DOHH2 (cell line): Measurements from ENCODE around the gene CDC42EP3.

Experiments used
- H3F3A ChIP-seq: fragments of 200-600 bp; sonication (generic), shearing (Covaris generic); 2 replicates; pipeline ENCODE4 v1.6.0; 2016; ENCODE audit warnings: antibody characterized with exemption, mild to moderate bottlenecking; ENCODE audit not compliant: control insufficient read depth, insufficient read depth
- H3K27ac ChIP-seq: fragments of 200-600 bp; sonication (generic); 2 replicates; pipeline ENCODE4 v1.5.1; 2014; ENCODE audit warnings: low read depth, mild to moderate bottlenecking, low read length, moderate library complexity
- H3K27me3 ChIP-seq: fragments of 200-600 bp; sonication (generic); 2 replicates; pipeline ENCODE4 v1.6.1; 2014; ENCODE audit warnings: mild to moderate bottlenecking, low read length, mixed read lengths; ENCODE audit not compliant: control insufficient read depth
- H3K36me3 ChIP-seq: fragments of 200-600 bp; sonication (generic); 2 replicates; pipeline ENCODE4 v1.6.1; 2014; ENCODE audit warnings: mild to moderate bottlenecking, low read length, moderate library complexity, mixed read lengths; ENCODE audit not compliant: control insufficient read depth
- H3K4me1 ChIP-seq: fragments of 200-600 bp; sonication (generic); 2 replicates; pipeline ENCODE4 v1.6.1; 2014; ENCODE audit warnings: mild to moderate bottlenecking, low read length, mixed read lengths; ENCODE audit not compliant: control insufficient read depth
- H3K4me2 ChIP-seq: fragments of 200-600 bp; sonication (generic); 2 replicates; pipeline ENCODE4 v1.6.0; 2014; ENCODE audit warnings: mild to moderate bottlenecking, low read length, moderate library complexity
- H3K4me3 ChIP-seq: fragments of 200-600 bp; sonication (generic); 2 replicates; pipeline ENCODE4 v1.5.1; 2014; ENCODE audit warnings: mild to moderate bottlenecking, low read length, mixed read lengths
- H3K79me2 ChIP-seq: fragments of 200-600 bp; sonication (generic); 2 replicates; pipeline ENCODE4 v1.6.1; 2014; ENCODE audit warnings: mild to moderate bottlenecking, low read length, mixed read lengths; ENCODE audit not compliant: control insufficient read depth
- H3K9me2 ChIP-seq: fragments of 200-600 bp; sonication (generic); replicated peaks from 2 replicates; pipeline ENCODE4 v1.6.1; 2014; ENCODE audit warnings: mild to moderate bottlenecking, low read length, mixed read lengths; ENCODE audit not compliant: control insufficient read depth
- H3K9me3 ChIP-seq: fragments of 200-600 bp; sonication (generic); 2 replicates; pipeline ENCODE4 v1.6.1; 2014; ENCODE audit warnings: antibody characterized with exemption, low read length, mixed read lengths; ENCODE audit not compliant: control insufficient read depth, insufficient read depth
- H4K20me1 ChIP-seq: fragments of 200-600 bp; sonication (generic); 2 replicates; pipeline ENCODE4 v1.6.0; 2014; ENCODE audit warnings: low read depth, mild to moderate bottlenecking, antibody characterized with exemption, low read length, moderate library complexity; ENCODE audit not compliant: control insufficient read depth, insufficient read depth
- CTCF ChIP-seq: fragments of 200-600 bp; sonication (generic); IDR thresholded peaks from one replicate; pipeline ENCODE4 v1.5.1; 2014; ENCODE audit warnings: antibody characterized with exemption, mild to moderate bottlenecking, low read depth, low read length; ENCODE audit not compliant: poor library complexity, severe bottlenecking
- EZH2phosphoT487 ChIP-seq: fragments of 200-600 bp; sonication (generic); IDR thresholded peaks from 2 replicates; pipeline ENCODE4 v1.6.1; 2017; ENCODE audit warnings: borderline replicate concordance, mild to moderate bottlenecking, antibody characterized with exemption, low read length, moderate library complexity, mixed read lengths

CDC42EP3 gene

GRCh38 chr2:37622450-37623100 lies 48.9 kb downstream of the CDC42EP3 start:
- H3K9me3 ChIP-seq: no peaks in the 10 kb centered on the region
- H3K36me3 ChIP-seq: no peaks in the 10 kb centered on the region
- no peaks in the 10 kb centered on the region for H3F3A ChIP-seq
- H3K27me3 ChIP-seq: 0 out of 2 replicates have a peak, but pooled peaks cover 8% of the 10 kb centered on the region
- no peak overlapping the region for H3K4me2 ChIP-seq
- TF ChIP-seq CTCF: no peak
- no peaks in the 10 kb centered on the region for H3K9me2 ChIP-seq
- no peak overlapping the region for H3K4me3 ChIP-seq
- H4K20me1 ChIP-seq: no peaks in the 10 kb centered on the region
- no peaks in the 10 kb centered on the region for H3K79me2 ChIP-seq
- no peak overlapping the region for H3K27ac ChIP-seq
- no peaks in the 10 kb centered on the region for H3K4me1 ChIP-seq

GRCh38 chr2:37621199-37621598 lies 50.2 kb downstream of the CDC42EP3 start:
- Histone ChIP-seq H3F3A (no peaks in the 10 kb centered on the region), H3K27ac (no peak overlapping the region)

GRCh38 chr2:37619959-37620300 lies 51.5 kb downstream of the CDC42EP3 start:
- H3K27ac ChIP-seq: no peak overlapping the region
- H3K27me3 ChIP-seq: no peaks in the 10 kb centered on the region
- no peak overlapping the region for H3K4me3 ChIP-seq
- no peaks in the 10 kb centered on the region for H3K9me3 ChIP-seq
- no peaks in the 10 kb centered on the region for H4K20me1 ChIP-seq
- H3K36me3 ChIP-seq: no peaks in the 10 kb centered on the region
- H3F3A ChIP-seq: no peaks in the 10 kb centered on the region
- H3K4me1 ChIP-seq: no peaks in the 10 kb centered on the region
- H3K79me2 ChIP-seq: no peaks in the 10 kb centered on the region
- H3K4me2 ChIP-seq: no peak overlapping the region
- no peak for TF ChIP-seq EZH2phosphoT487
- no peak for TF ChIP-seq CTCF
- H3K9me2 ChIP-seq: no peaks in the 10 kb centered on the region

More at GRCh38 chr2:37621199-37621598, 50.2 kb downstream of the CDC42EP3 start:
- no peaks in the 10 kb centered on the region for H3K4me1 ChIP-seq
- H3K9me3 ChIP-seq: no peaks in the 10 kb centered on the region
- H3K36me3 ChIP-seq: no peaks in the 10 kb centered on the region
- no peaks in the 10 kb centered on the region for H3K79me2 ChIP-seq
- no peaks in the 10 kb centered on the region for H3K9me2 ChIP-seq
- H3K4me2 ChIP-seq: no peak overlapping the region
- no peaks in the 10 kb centered on the region for H4K20me1 ChIP-seq
- H3K4me3 ChIP-seq: no peak overlapping the region
- TF ChIP-seq EZH2phosphoT487 (no peak), CTCF (no peak)
- 0 out of 2 replicates have a peak, but pooled peaks cover 8% of the 10 kb centered on the region for H3K27me3 ChIP-seq
